ENCODE measurements around the gene SCUBE2. TPM values are rescaled to one million over a fixed set of nuclear protein-coding genes. Genes with fewer than 3 reads are reported as not detected.

Gene SCUBE2
- total and polyA plus RNA-seq, 4 donors, result 0.14 to 1.4 (median 0.42) TPM; not detected in 1

DNA sequence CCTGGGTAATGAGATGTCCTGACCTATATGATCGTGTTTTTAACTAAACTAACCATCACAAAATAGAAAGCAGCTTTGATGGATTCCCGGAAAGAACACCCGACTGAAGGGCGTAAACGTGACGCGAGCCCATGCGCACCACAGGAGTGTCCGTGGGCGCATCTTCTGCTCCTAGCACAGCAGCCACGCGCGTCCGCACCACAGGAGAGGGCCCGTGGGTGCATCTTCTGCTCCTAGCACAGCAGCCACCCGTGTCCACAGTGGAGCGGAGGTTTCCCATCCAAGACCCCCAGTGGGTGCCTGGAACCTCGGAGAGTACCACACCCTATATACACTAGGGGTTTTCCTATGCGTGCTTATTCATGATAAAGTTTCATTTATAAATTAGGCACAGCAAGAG is 51.5 kb downstream of the SCUBE2 start:
- no peaks in the 10 kb centered on the region for H3K4me1 ChIP-seq (ENCODE audit: control insufficient read depth in 4 of 4, insufficient read depth in 4 of 4, low read length in 3 of 4)
- peaks cover 1 to 6% (median 3%) of the 10 kb centered on the region in 4 donors for H3K9me3 ChIP-seq (ENCODE audit: control insufficient read depth in 4 of 4, low read length in 3 of 4)
- H3K36me3 ChIP-seq (ENCODE audit: control insufficient read depth in 4 of 4, insufficient read depth in 3 of 4, low read depth in 1 of 4, low read length in 3 of 4), result no peaks in the 10 kb centered on the region
- WGBS, result 95% methylated on average over 19 of the region's 19 CpGs
- no peak for DNase-seq (ENCODE audit: low spot score)
- no peak overlapping the region for H3K4me3 ChIP-seq (ENCODE audit: low read depth in 1 of 3, low read length in 3 of 3)
- peaks cover 0 to 3% (median 0%) of the 10 kb centered on the region in 4 donors for H3K27me3 ChIP-seq (ENCODE audit: control insufficient read depth in 4 of 4, insufficient read depth in 4 of 4, low read length in 3 of 4)
- H3K27ac ChIP-seq (ENCODE audit: low read depth in 1 of 2, low read length in 2 of 2), result no peak overlapping the region
- TF ChIP-seq, protein P1, sequence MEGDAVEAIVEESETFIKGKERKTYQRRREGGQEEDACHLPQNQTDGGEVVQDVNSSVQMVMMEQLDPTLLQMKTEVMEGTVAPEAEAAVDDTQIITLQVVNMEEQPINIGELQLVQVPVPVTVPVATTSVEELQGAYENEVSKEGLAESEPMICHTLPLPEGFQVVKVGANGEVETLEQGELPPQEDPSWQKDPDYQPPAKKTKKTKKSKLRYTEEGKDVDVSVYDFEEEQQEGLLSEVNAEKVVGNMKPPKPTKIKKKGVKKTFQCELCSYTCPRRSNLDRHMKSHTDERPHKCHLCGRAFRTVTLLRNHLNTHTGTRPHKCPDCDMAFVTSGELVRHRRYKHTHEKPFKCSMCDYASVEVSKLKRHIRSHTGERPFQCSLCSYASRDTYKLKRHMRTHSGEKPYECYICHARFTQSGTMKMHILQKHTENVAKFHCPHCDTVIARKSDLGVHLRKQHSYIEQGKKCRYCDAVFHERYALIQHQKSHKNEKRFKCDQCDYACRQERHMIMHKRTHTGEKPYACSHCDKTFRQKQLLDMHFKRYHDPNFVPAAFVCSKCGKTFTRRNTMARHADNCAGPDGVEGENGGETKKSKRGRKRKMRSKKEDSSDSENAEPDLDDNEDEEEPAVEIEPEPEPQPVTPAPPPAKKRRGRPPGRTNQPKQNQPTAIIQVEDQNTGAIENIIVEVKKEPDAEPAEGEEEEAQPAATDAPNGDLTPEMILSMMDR (IDR thresholded peaks at IDR 0.05; ENCODE audit: low read depth, low read length, missing input control), result no peak
- TF ChIP-seq RXRA (IDR thresholded peaks at IDR 0.05) (no peak), SP1 (IDR thresholded peaks at IDR 0.05) (no peak), JUND (IDR thresholded peaks at IDR 0.05) (no peak), HNF4G (IDR thresholded peaks at IDR 0.05) (no peak), NR2F2 (IDR thresholded peaks at IDR 0.05) (no peak), FOXA2 (IDR thresholded peaks at IDR 0.05) (no peak), REST (IDR thresholded peaks at IDR 0.05) (no peak)
- TF ChIP-seq, protein P2, sequence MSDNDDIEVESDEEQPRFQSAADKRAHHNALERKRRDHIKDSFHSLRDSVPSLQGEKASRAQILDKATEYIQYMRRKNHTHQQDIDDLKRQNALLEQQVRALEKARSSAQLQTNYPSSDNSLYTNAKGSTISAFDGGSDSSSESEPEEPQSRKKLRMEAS (IDR thresholded peaks at IDR 0.05), result no peak
- TF ChIP-seq, protein P3, sequence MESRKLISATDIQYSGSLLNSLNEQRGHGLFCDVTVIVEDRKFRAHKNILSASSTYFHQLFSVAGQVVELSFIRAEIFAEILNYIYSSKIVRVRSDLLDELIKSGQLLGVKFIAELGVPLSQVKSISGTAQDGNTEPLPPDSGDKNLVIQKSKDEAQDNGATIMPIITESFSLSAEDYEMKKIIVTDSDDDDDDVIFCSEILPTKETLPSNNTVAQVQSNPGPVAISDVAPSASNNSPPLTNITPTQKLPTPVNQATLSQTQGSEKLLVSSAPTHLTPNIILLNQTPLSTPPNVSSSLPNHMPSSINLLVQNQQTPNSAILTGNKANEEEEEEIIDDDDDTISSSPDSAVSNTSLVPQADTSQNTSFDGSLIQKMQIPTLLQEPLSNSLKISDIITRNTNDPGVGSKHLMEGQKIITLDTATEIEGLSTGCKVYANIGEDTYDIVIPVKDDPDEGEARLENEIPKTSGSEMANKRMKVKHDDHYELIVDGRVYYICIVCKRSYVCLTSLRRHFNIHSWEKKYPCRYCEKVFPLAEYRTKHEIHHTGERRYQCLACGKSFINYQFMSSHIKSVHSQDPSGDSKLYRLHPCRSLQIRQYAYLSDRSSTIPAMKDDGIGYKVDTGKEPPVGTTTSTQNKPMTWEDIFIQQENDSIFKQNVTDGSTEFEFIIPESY (IDR thresholded peaks at IDR 0.05), result no peak
- no peak overlapping the region for H3K9ac ChIP-seq (ENCODE audit: low read depth in 1 of 2, low read length in 2 of 2)

GRCh38 chr11:9039198-9039597 is 52.2 kb downstream of the SCUBE2 start:
- 85% methylated on average over 9 of the region's 9 CpGs for WGBS
- H3K27me3 ChIP-seq (ENCODE audit: control insufficient read depth in 4 of 4, insufficient read depth in 4 of 4, low read length in 3 of 4), result no peaks in the 10 kb centered on the region
- H3K9ac ChIP-seq (ENCODE audit: low read depth in 1 of 2, low read length in 2 of 2), result no peak overlapping the region
- H3K27ac ChIP-seq (ENCODE audit: low read depth in 1 of 2, low read length in 2 of 2), result no peak overlapping the region
- DNase-seq (ENCODE audit: low spot score), result no peak
- H3K4me1 ChIP-seq (ENCODE audit: control insufficient read depth in 4 of 4, insufficient read depth in 4 of 4, low read length in 3 of 4), result no peaks in the 10 kb centered on the region
- peaks cover 1 to 6% (median 3%) of the 10 kb centered on the region in 4 donors for H3K9me3 ChIP-seq (ENCODE audit: control insufficient read depth in 4 of 4, low read length in 3 of 4)
- no peak overlapping the region for H3K4me3 ChIP-seq (ENCODE audit: low read depth in 1 of 3, low read length in 3 of 3)
- H3K36me3 ChIP-seq (ENCODE audit: control insufficient read depth in 4 of 4, insufficient read depth in 3 of 4, low read depth in 1 of 4, low read length in 3 of 4), result no peaks in the 10 kb centered on the region
- TF ChIP-seq REST (IDR thresholded peaks at IDR 0.05) (no peak), ATF3 (IDR thresholded peaks at IDR 0.05) (no peak), EGR1 (IDR thresholded peaks at IDR 0.05; ENCODE audit: low read depth in 2 of 2) (no peak), FOXA2 (IDR thresholded peaks at IDR 0.05) (no peak), GABPA (IDR thresholded peaks at IDR 0.05 in 1 of 2, conservative IDR thresholded peaks at IDR 0.05 in 1 of 2) (no peak), RXRA (IDR thresholded peaks at IDR 0.05) (no peak), TAF1 (conservative IDR thresholded peaks at IDR 0.05) (no peak)
- TF ChIP-seq, protein P2 (IDR thresholded peaks at IDR 0.05), result no peak
- TF ChIP-seq, protein P1 (IDR thresholded peaks at IDR 0.05; ENCODE audit: low read depth, low read length, missing input control), result no peak
- TF ChIP-seq, protein P3 (IDR thresholded peaks at IDR 0.05), result no peak
